ENCODE results near the gene NME9. TPM values are rescaled to one million over a fixed set of nuclear protein-coding genes. Genes with fewer than 3 reads are reported as not detected.

The NME9 gene
- total and polyA plus RNA-seq, 2 of the 4 experiments (the other 2 are of a cell fraction), result not detected

DNA sequence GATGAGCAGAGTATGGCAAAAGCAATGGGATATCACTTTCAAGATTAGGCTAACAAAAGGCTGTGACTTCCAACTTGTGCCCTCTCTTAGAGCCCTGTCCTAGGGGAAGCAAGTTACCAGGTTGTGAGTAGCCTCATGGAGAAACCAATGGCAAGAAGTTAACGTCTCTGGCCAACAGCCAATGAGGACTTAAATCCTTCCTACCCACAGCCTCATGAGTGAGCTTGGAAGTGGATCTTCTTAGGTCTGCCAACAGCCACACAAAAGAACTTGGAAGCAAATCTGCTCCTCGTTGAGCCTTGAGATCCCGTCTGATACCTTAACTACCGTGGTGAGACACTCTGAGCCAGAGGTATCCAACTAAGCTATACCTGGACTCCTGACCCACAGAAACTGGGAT is 5.7 kb downstream of the NME9 start:
- no peak overlapping the region for H4K8ac ChIP-seq (ENCODE audit: low read depth in 2 of 2, low read length in 2 of 2)
- no peak overlapping the region for H2BK20ac ChIP-seq (ENCODE audit: low read depth, low read length)
- intact Hi-C loops (cut with micrococcal nuclease) (no loop called here), in situ Hi-C loops (cut with MboI; ENCODE audit: low sequenced_read_pairs) (no loop called here), dilution Hi-C loops (cut with HindIII; ENCODE audit: low sequenced_read_pairs, unreplicated experiment) (no loop called here)
- H4K20me1 ChIP-seq (ENCODE audit: insufficient read depth, low read length), result no peaks in the 10 kb centered on the region
- H2AK9ac ChIP-seq (replicated peaks; ENCODE audit: low read depth, low read length, poor library complexity), result no peak overlapping the region
- no peaks in the 10 kb centered on the region for H3K79me1 ChIP-seq (ENCODE audit: low read depth in 1 of 2, low read length in 2 of 2)
- no peak overlapping the region for H3K18ac ChIP-seq (ENCODE audit: low read depth, low read length)
- H3K27me3 ChIP-seq (ENCODE audit: control insufficient read depth, insufficient read depth, low read length), result peaks cover 32% of the 10 kb centered on the region
- DNase-seq (no peak), ATAC-seq (ENCODE audit: low read depth) (no peak)
- H3K23ac ChIP-seq (ENCODE audit: low read depth, low read length), result no peak overlapping the region
- no peak for TF ChIP-seq CHD1 (IDR thresholded peaks at IDR 0.05; ENCODE audit: low read depth, low read length)
- no peak for TF ChIP-seq RAD21 (IDR thresholded peaks at IDR 0.05; ENCODE audit: low read length)
- TF ChIP-seq RFX5 (IDR thresholded peaks at IDR 0.05; ENCODE audit: low read depth, low read length), result no peak
- no peak for TF ChIP-seq FOS (IDR thresholded peaks at IDR 0.05; ENCODE audit: low read depth, low read length)
- no peak for TF ChIP-seq MAFK (IDR thresholded peaks at IDR 0.05; ENCODE audit: low read depth, low read length)
- TF ChIP-seq, protein P1, sequence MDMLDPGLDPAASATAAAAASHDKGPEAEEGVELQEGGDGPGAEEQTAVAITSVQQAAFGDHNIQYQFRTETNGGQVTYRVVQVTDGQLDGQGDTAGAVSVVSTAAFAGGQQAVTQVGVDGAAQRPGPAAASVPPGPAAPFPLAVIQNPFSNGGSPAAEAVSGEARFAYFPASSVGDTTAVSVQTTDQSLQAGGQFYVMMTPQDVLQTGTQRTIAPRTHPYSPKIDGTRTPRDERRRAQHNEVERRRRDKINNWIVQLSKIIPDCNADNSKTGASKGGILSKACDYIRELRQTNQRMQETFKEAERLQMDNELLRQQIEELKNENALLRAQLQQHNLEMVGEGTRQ (IDR thresholded peaks at IDR 0.05; ENCODE audit: low read depth, low read length), result no peak
- TF ChIP-seq ELK1 (IDR thresholded peaks at IDR 0.05; ENCODE audit: borderline replicate concordance, low read depth, low read length), result no peak
- TF ChIP-seq CTCF (conservative IDR thresholded peaks at IDR 0.05; ENCODE audit: low read depth, low read length), result no peak
- no peaks in the 10 kb centered on the region for H3K4me1 ChIP-seq (ENCODE audit: control insufficient read depth, insufficient read depth, low read length)
- 60% methylated on average over 1 of the region's 4 CpGs; no CpG with 5 or more reads in 1 of the 2 experiments for WGBS, 2 experiments (ENCODE audit: extremely low coverage in 2 of 2, insufficient read length in 1 of 2)
- no peak overlapping the region for H4K91ac ChIP-seq (ENCODE audit: insufficient read depth, low read depth, low read length)
- no peak overlapping the region for H4K5ac ChIP-seq (ENCODE audit: low read depth, low read length)
- no peak overlapping the region for H3K4me3 ChIP-seq (ENCODE audit: insufficient read depth, low read depth, low read length)
- H3K14ac ChIP-seq (replicated peaks; ENCODE audit: low read depth, low read length), result no peak overlapping the region
- H3K9ac ChIP-seq (ENCODE audit: low read depth, low read length), result no peak overlapping the region
- H2AK5ac ChIP-seq (ENCODE audit: low read depth, low read length), result no peak overlapping the region
- ChIA-PET POLR2A (ENCODE audit: unreplicated experiment) (no interaction called here), CTCF (no interaction called here)
- BruUV-seq (replicated peaks), result no TSS peak
- no peak overlapping the region for H3K27ac ChIP-seq (ENCODE audit: insufficient read depth, low read length)
- no peak overlapping the region for H2BK120ac ChIP-seq (ENCODE audit: low read depth, low read length)
- no peak overlapping the region for H2BK5ac ChIP-seq (ENCODE audit: low read depth, low read length, poor library complexity, severe bottlenecking)
- H3K9me3 ChIP-seq (ENCODE audit: control insufficient read depth, insufficient read depth, low read length), result no peaks in the 10 kb centered on the region
- H3K4ac ChIP-seq (ENCODE audit: low read depth, low read length), result no peak overlapping the region
- no peak overlapping the region for H3K4me2 ChIP-seq (ENCODE audit: low read depth, low read length)
- no peaks in the 10 kb centered on the region for H3K9me1 ChIP-seq (ENCODE audit: insufficient read depth, low read length)
- no peaks in the 10 kb centered on the region for H3K36me3 ChIP-seq (ENCODE audit: control insufficient read depth, insufficient read depth, low read length)
- H2BK15ac ChIP-seq (ENCODE audit: low read depth, low read length), result no peak overlapping the region
- H3K56ac ChIP-seq (ENCODE audit: extremely low read depth, insufficient read depth, low read length), result no peak overlapping the region
- no peak overlapping the region for H2AFZ ChIP-seq (replicated peaks; ENCODE audit: low read length, poor library complexity)

All from IMR-90 (cell line).